SH-SY5Y (cell line): ENCODE results near the gene TMEM86B.

Experiments used
- GATA2 ChIP-seq: IDR thresholded peaks from 2 replicates; pipeline ENCODE4 v1.6.1; 2011; ENCODE audit warnings: mild to moderate bottlenecking, low read depth, low read length
- GATA3 ChIP-seq: IDR thresholded peaks from 2 replicates; pipeline ENCODE4 v1.6.1; 2011; ENCODE audit warnings: low read depth, mild to moderate bottlenecking, low read length, moderate library complexity

DNA sequence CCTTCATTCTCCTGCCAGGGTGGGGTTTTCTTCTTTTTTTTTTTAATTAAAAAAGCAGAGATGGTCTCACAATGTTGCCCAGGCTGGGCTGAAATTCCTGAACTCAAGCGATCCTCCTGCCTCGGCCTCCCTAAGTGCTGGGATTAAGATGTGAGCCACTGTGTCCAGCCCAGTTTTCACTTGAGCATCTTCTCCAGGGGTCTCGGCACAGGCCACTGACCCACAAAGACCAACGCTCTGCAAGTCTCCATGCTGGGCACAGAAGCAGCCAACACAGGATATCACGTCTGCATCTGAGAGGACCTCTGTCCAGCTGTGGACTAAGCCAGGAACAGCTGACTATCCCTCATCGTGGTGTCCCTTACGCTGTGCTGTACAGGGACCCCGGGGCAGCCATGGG is 9.5 kb upstream of the TMEM86B start:
- no peak for TF ChIP-seq GATA3
- TF ChIP-seq GATA2: no peak
